CD4-positive, alpha-beta T cell treated with Interleukin-12 subunit alpha and Interleukin-12 subunit beta, for 1 hour (primary cell): ENCODE results near the gene PTOV1.

Experiments used
- DNase-seq: peaks from one replicate; pipeline ENCODE4 v3.0.0-alpha.2; 2020

Gene PTOV1

DNA sequence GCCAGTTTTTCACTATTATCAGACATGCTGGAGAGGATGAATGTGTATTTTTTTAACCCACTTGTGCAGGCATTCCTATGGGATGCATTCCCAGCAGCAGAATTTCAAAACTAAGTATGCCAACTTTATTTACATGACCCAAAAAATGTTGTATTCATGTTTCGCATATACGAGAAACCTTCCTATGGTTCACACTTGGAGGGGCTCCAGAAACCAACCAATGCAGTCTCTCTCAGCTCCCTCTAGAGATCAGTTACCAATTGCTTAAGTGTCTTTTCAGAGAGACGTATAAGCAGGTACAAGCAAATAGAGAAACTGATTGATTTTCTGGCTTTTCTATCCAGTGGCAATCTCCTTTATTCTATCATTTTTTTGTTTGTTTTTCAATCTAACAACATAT is 5.5 kb upstream of the PTOV1 start:
- DNase-seq: no peak

DNA sequence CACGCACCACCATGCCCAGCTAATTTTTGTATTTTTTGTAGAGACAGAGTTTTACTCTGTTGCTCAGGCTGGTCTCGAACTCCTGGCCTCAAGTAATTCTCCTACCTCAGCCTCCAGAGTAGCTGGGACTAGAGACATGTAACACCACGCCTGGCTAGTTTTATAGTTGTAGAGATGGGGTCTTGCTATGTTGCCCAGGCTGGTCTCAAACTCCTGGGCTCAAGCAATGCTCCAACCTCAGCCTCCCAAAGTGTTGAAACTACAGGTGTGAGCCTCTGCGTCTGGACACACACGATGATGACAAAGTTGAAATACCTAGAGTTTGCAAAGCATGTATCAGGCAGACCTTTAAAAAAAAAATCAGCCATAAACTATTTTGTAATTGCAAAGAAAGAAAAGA is 4.6 kb upstream of the PTOV1 start:
- no peak for DNase-seq

DNA sequence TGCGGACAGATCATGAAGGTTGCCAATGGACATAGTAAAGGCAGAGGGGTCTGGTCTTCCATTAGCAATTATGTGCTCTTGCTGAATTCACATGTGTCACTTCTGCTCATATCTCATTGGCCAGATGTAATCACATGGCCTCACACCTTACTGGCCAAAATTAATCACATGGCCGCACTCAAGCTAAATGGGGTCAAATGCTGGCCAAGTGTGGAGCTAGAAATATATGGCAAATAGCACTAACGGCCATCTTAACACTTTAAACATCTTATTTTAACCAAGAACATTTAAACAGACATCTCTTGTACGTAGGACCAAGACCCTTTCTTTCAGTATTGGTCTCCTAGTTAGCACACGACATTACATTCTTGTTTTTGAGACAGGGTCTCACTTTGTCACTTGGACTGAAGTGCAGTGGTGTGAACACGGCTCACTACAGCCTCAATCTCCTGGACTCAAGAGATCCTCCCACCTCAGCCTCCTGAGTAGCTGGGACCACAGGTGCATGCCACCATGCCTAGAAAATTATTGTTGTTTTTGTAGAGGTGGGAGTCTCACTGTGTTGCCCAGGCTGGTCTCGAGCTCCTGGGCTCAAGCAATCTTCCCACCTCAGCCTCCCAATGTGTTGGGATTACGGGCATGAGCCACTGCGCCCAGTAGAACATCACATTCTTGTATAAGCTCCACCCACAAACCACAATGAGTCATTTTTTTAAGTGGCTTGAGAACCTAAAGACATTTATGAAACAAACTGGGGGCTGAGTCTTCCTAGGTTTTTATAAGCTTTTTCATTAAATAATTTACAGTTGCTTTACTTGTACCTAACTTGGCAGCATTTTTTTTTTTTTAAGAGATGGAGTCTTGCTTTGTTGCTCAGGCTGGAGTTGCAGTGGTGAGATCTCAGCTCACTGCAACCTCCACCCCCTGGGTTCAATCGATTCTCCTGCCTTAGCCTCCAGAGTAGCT is 2.9 kb upstream of the PTOV1 start:
- DNase-seq: peak; percentile 54

DNA sequence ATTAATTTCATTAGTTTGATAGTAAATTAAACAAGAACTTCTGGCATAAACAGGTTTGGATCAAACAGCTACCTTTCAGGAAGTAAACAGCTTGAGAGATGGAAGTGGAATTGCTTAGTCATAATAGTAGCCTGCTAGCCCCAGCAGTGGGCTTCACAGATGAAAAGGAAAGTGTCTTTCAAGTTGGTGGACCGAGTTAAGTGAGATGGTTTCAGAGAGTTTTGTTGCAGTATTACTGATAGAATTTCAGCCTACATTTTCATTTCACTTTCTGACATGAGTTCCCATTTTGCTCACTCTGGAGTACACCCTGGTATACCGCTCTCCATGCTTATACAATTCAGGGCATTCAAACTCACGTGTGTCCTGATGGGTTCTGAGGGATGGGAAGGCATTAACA is 2.0 kb upstream of the PTOV1 start:
- DNase-seq: no peak

DNA sequence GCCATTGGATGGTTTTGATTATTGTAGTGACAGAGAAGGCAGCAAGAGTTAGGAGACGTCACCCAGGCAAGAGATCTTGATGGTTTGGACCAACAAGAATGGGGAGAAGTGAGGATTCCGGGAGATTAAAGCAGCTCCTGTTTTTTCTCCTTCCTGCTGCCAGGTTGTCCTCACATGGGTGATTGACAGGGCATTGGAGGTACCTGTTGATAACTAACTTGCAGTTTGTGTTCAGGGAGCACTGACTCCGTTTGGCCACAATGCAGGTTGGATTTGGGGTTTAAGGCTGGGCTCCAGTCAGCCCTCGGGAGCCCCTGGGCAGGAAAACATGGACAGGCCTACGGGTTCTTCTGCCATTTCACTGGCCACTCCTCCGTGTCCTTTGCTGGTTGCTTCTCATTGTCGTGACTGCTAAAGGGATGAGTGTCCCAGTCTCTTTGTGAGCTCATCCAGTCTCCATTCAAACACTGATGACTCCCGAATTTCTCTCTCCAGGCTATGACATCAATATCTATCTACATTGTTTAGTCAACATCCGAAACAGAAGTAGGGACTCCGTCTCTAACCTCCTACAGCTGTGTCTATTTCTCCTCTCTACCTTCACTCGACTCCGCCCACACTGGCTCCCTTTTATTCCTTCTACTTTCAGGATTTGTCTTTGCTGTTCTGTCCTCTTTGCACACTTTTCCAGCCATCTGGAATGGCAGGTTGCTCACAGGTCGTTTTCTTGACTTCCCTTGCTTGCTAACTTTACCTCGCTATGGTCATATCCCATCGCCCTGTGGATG is 1.3 kb upstream of the PTOV1 start:
- DNase-seq: no peak

DNA sequence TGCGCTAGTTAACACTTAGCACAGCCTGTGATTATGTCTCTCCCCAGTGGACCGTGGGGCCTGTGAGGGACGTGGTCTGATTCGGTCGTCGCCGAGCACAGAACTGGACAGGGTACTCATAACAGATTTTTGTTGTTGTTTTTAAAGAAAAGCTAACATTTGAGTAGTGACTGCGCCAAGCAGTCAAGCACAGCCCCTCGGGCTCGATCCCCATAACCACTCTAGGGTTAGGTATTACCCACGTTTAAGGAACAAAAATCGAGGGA is 805 bp upstream of the PTOV1 start:
- no peak for DNase-seq

DNA sequence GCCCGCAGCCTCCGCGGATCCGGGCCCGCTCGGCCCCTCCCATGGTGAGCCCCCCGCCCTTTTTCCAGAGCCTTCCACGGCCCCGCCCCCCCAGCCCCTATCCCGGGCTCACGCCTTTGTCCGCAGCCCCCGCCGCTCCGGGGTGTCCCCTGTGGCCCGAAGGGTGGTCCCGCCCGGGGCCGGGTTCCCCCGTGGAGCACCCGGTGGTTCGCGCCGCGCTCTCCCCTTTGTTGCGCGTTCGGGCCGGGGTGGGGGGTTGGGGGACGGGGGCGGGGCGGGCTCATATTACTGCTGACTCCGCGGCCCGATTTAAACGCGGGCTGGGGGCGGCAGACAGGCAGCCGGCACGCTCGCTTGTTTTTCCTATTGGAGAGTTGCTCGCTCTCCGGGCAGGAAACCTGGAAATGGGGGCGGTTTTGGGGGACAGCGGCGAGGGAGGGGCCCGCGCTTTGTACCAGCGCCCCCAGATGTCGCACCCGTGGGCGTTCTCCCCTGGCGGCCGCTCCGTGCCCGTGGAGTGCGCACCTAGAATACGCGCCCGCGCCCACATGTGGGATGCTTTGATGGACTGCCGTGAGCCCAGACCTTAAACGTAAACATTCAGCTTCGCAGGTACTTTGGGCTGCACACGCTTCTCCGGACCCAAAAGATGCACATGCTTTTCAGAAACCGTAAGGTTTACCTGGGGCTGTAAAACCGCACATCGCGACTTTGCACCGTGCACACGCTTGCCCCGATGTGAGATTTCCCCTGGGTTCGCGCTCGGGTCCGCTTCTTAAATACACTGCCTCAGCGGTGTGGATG is 699 bp downstream of the PTOV1 start:
- peak; percentile 47 for DNase-seq

DNA sequence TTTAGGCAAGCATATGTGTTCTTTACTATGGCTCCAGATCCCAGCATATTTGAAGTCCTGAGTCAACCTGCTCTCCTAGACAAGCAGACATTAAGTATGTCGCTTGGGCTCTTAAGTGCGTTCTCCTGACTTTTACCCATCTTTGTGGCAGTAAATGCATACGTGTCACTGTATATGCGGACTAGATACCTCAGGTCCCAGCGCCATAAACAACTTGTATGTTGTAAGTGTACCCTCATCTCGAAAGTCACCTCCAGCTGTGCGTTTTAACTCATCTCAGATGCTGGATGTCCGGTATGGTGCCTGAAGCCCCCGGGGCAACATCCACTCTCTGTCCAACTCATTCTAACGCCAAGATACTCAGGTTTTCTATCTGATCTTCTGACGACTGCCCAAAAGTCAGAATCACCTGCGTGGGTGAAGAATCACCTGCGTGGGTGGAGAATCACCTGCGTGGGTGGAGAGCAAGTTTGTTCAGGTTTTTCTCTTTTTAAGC is 1.7 kb downstream of the PTOV1 start:
- DNase-seq: no peak

DNA sequence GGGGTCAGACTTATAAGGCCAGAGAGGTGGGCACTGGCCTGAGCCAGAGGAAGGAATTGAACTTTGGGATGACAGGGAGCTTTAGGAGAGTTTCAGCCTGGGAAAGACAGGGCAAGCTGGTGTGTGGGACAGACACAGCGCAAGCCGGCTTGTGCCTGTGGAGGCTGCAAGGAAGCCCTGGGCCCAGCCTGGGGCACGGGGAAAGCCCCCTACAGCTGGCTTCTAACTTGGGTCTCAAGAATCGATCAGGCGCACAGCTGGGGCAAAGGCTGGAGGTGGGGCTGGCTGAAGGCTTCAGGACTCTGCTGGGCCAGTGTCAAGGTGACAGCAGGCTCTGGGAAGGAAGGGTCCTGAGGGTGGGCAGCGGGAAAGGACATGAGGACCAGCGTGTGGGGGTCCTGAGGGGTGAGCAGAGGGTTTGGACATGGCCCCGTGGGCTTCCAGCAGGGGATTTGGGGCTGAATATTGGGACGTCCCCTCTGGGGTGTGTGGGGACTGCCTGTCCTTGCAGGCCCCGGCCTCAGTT is 3.0 kb downstream of the PTOV1 start:
- DNase-seq: no peak

DNA sequence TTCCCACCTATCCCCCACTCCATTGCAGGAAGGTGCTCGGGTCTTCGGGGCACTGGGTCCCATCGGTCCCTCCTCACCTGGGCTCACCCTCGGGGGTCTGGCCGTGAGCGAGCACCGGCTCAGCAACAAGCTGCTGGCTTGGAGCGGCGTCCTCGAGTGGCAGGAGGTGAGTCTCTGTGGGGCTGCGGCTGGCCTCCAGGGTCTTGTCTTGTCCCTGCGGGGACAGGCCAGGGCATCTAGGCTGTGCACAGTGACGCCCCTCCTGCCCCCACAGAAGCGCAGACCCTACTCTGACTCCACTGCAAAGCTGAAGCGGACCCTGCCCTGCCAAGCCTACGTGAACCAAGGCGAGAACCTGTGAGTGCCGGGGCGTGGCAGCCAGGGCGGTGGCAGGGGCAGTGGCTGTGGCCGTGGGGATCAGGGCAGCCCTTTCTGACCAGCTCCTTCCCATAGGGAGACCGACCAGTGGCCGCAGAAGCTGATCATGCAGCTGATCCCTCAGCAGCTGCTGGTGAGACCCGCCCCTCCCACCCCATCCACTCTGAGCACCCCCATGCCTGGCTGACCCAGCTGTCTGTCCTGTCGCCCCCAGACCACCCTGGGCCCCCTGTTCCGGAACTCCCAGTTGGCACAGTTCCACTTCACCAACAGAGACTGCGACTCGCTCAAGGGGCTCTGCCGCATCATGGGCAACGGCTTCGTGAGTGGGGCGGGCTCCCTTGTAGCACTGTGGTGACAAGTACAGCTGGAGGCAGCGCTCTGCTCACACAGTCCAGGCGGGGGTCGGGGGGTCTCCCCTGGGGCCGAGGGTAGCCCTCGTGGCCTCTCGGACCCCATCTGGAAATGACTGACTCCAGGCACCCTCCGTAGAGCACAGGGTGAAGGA is 3.7 kb downstream of the PTOV1 start:
- DNase-seq: no peak

DNA sequence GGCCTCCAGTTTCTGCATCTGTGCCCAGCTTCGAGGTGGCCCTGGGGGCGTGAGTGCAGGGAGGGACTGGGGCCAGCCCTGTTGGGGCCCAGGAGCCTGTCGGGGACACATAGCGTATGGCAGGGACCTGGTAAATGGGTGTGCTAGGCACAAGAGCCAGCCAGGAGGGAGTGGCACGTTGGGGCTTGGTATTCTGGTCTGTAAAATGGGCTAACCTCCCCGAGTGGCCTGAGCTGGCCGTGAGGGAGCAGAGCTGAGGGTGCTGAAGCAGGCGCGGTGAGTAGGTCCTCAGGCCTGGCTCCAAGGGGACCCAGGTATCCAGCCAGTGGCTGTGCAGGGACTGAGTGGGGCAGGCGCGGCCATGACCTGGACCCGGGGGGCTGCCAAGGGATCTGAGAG is 4.3 kb downstream of the PTOV1 start:
- DNase-seq: no peak

DNA sequence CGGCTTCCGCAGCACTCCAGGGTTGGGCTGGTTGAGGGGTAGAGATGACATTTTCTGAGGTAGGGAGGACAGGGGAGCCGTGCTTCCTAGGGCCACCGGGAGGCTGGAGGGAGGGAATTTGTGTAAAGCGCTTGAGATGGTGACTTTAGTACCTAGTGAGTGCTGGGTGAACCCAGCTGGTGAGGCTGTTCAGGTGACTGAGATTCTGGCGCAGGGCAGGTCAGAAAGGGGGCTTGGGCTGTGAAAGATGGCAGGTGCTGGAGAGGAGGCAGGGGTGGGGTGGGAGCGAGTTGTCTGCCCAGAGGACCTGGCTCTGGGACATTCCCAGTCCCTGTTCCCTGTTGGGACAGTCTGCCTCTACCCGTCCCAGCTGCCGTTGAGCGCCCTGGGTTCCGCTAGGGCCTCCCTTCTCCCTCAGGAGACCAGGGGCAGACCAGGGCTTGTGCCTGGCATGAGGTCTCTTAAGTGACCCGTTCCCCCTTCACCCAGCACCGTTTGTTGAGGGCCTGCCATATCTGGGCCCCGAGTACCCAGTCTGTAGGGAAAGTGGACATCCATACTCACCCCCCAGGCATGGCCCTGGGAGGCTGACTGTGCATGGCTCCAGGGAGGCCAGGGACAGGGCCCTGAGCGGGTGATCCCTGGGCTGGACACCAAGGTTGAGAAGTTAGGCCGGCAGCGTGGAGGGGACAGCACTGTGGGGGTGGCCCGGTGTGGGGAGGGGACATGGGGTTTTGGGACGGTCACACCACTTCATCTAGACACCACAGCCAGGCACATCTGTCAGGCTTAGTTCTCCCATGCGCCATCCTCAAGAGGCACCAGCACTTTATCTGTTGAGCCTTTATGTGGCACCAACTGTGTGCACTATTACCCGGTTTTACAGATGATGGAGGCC is 5.0 kb downstream of the PTOV1 start:
- DNase-seq: no peak

DNA sequence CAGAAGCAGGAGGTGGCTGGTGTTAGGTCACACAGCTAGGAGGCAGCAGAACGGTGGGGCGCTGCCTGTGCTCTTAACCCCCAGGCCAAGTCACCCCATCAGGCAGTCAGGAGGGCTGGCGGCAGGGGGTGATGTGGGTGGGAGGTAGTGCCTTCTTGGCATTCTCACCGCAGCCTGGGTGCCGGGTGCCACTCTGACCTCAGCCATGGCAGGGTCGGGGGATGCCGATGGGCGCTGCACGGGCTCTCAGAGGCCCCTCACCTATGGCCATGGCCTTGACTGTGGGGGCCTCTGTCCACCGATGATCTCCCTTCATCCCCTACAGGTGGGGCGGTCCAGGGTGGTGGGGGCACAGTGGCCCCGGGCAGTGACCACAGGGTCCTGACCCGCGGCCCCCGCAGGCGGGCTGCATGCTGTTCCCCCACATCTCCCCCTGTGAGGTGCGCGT is 5.6 kb downstream of the PTOV1 start:
- DNase-seq: no peak

DNA sequence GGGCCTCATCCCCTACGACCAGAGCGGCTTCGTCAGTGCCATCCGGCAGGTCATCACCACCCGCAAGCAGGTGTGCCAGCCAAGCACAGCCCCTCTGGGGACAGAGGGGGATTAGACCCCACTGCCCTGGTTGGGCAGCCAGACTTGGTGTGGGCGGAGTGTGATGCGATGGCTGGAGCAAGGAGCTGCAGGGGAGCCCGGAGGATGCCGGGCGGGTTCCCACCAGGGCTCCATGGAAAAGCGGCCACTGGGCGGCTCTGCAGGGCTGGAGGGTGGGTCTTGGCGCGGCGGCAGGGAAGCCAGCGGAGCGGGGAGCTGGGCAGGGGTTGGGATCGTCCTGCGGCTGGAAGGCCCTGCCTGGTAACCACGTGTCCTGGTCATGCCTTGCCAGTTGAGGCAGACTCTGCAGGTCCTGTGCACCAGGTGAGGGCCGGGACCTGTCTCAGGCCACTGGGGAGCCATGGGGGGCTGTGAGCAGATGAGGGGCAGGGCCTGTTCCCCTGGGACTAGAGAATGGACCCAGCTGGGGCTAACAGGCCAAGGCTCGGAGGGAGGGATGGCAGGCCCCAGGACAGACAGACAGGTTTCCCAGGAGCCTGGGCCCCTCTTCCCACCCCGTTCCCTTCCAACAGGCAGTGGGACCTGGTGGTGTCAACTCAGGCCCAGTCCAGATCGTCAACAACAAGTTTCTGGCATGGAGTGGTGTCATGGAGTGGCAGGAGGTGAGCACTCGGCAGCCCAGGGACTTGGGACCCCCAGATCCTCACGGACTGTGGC is 6.3 kb downstream of the PTOV1 start:
- DNase-seq: no peak

DNA sequence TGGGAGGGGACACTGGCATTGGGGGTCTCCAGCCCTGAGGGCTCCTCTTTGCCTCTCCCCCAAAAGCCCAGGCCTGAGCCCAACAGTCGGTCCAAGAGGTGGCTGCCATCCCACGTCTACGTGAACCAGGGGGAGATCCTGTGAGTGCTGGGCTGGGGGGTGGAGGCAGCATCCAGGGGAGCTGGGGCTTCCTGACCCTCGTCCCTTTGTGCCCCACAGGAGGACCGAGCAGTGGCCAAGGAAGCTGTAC is 6.8 kb downstream of the PTOV1 start:
- no peak for DNase-seq

DNA sequence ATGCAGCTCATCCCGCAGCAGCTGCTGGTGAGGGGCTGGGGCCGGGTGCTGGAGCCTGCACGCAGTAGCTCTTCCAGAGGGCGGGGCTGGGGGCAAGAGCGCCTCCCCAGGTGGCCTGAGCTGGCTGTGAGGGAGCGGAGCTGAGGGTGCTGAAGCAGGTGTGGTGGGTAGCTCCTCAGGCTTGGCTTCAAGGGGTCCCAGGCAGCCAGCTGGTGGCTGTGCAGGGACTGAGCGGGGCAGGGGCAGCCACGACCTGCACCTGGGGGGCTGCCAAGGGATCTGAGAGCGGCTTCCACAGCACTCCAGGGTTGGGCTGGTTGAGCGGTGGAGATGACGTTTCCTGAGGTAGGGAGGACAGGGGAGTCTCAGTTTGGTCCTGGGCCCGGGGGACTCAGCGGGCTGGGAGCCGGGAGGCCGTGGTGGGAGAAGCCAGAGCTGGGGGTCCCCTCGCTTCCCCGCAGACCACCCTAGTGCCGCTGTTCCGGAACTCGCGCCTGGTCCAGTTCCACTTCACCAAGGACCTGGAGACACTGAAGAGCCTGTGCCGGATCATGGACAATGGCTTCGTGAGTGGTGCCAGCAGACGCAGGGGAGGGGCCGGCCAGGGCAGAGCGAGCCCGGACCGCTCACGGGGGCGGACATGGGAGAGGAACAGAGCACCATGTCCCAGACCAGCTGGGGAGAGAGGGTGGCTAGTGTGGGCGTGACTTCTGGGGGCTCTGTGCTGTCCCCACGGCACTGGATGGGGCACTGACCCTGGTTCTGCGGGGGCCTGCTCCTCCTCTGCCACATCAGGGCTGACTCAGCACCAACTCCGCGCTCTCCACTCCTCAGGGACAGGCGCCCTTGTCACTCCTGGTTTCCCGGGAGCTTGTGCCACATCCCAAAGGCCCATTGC is 7.4 kb downstream of the PTOV1 start:
- no peak for DNase-seq

DNA sequence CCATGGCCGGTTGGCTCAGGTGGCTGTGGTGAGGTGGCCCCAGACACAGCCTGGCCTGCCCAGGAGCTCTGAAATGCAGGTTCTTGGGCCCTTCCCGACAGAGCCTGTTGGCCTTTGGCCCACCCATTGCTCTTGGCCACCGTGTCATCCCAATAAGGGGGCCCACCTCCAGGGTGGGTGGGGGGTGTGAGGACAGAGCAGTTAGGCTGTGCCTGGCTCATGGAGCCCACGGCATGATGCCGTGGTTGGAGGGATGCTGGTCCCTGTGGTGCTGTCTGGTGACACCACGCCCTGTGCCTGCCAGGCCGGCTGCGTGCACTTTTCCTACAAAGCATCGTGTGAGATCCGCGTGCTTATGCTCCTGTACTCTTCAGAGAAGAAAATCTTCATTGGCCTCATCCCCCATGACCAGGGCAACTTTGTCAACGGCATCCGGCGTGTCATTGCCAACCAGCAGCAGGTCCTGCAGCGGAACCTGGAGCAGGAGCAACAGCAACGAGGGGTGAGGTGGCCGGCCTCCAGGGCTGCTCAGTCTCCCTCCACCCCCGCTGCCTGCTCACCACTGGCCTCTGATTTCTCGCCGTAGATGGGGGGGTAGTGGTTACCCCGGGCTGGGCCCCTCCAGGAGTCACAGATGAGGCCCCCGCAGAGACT is 8.8 kb downstream of the PTOV1 start:
- no peak for DNase-seq

DNA sequence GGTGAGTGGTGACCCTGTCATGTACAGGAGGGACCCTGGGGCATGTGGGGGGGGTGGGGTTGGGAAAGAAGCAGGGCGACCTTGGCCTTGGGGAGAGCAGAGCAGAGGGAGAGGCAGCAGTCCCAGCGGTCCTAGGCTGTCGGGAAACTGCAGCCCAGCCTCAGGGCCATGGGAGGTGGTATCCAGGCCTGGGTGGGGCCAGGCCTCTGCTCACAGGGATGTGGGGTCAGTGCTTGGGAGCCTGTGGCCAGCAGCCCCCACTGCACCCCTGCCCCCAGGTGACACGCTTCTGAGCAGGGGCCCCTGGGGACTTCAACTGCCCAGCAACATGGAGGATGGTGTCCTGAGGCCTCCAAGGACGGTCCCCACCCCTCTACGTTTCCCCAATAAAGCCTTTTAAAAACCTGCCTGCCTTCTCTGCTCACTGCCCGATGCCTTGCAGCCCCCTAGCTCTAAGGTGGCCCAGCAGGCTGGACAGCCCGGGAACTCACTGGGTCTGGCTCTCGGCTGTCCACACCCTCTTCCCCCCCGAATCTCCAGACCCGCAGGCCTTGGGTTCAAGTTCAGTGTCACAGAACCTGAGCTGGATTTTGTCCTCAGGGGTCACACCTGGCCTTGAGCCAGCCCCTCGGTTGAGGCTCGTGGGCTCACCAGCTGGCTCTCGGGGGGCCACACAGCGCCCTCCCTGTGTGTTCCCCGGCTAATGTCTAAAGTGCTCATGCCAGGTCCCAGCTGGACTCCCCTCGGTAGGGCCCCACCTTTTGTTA is 9.6 kb downstream of the PTOV1 start:
- DNase-seq: no peak
